HL-60 (cell line): ENCODE results near the gene ZCCHC2.

Experiments
- DNase-seq, 2 experiments: peaks; one replicate each; pipeline ENCODE4 v3.0.0-alpha.2; 2010 to 2020; ENCODE audit warnings: low read depth in 1 of 2, low spot score in 1 of 2
- H3K27ac ChIP-seq: fragments of 250-450 bp; sonication (Bioruptor Pico); replicated peaks from 2 replicates; pipeline ENCODE4 v1.5.1; 2020; ENCODE audit warnings: mild to moderate bottlenecking, moderate library complexity
- H3K27me3 ChIP-seq: fragments of 250-450 bp; sonication (Bioruptor Pico); 2 replicates; pipeline ENCODE4 v1.5.1; 2021; ENCODE audit warnings: mild to moderate bottlenecking, moderate library complexity; ENCODE audit not compliant: insufficient read depth, poor library complexity, severe bottlenecking
- H3K4me3 ChIP-seq: replicated peaks from 2 replicates; pipeline ENCODE4 v1.5.1; 2011; ENCODE audit warnings: mild to moderate bottlenecking, control low read depth, low read length; ENCODE audit not compliant: insufficient read depth
- CTCF ChIP-seq: IDR thresholded peaks from one replicate; pipeline ENCODE4 v1.5.1; 2011; ENCODE audit warnings: low read length, control low read depth, inconsistent platforms; ENCODE audit not compliant: insufficient read depth
- GABPA ChIP-seq: IDR thresholded peaks from 2 replicates; pipeline ENCODE4 v1.6.1; 2012; ENCODE audit warnings: low read depth
- POLR2AphosphoS5 ChIP-seq: IDR thresholded peaks from 2 replicates; pipeline ENCODE4 v1.6.1; 2012; ENCODE audit warnings: low read depth
- REST ChIP-seq: IDR thresholded peaks from 2 replicates; pipeline ENCODE4 v1.6.1; 2012; ENCODE audit warnings: low read depth; ENCODE audit not compliant: insufficient replicate concordance
- SPI1 ChIP-seq: IDR thresholded peaks from 2 replicates; pipeline ENCODE4 v1.6.1; 2012; ENCODE audit warnings: low read depth, mild to moderate bottlenecking, borderline replicate concordance

Gene ZCCHC2

GRCh38 chr18:62576271-62576670 lies 53.4 kb downstream of the ZCCHC2 start:
- TF ChIP-seq CTCF (no peak), SPI1 (no peak), POLR2AphosphoS5 (no peak), REST (no peak), GABPA (no peak)
- no peak overlapping the region for H3K27ac ChIP-seq
- H3K4me3 ChIP-seq = no peak overlapping the region
- no peak for DNase-seq
- no peaks in the 10 kb centered on the region for H3K27me3 ChIP-seq

- TF ChIP-seq POLR2AphosphoS5 = no peak
- TF ChIP-seq REST = no peak
- no peak for TF ChIP-seq SPI1
- no peak for TF ChIP-seq GABPA
- no peak for TF ChIP-seq CTCF
- no peak overlapping the region for H3K4me3 ChIP-seq
- no peak overlapping the region for H3K27ac ChIP-seq
- H3K27me3 ChIP-seq = no peaks in the 10 kb centered on the region
- DNase-seq = no peak
Measured at GRCh38 chr18:62576845-62577512, 54.2 kb downstream of the ZCCHC2 start.

GRCh38 chr18:62577765-62578164 lies 54.9 kb downstream of the ZCCHC2 start:
- no peak for TF ChIP-seq GABPA
- TF ChIP-seq CTCF = no peak
- TF ChIP-seq POLR2AphosphoS5 = no peak
- TF ChIP-seq SPI1 = no peak
- no peak for TF ChIP-seq REST
- no peak for DNase-seq
- no peak overlapping the region for H3K4me3 ChIP-seq
- no peaks in the 10 kb centered on the region for H3K27me3 ChIP-seq
- H3K27ac ChIP-seq = no peak overlapping the region
